PC-3 (cell line): ENCODE results near the gene ATP13A3. TPM values are rescaled to one million over a fixed set of nuclear protein-coding genes. Genes with fewer than 3 reads are reported as not detected.
"Not testable (repeated sequence)": the region's sequence is repeated elsewhere in the genome, so short reads cannot be mapped to it uniquely, and the experiment has no call there.

Experiments used
- ATAC-seq: fragments of 200-7000 bp; cut with Tn5 transposase; 2 replicates; pipeline ENCODE4 v1.9.1; 2020; ENCODE audit warnings: mild to moderate bottlenecking, moderate library complexity
- BruUV-seq: library from RNA; stranded (reverse); fragments of 400-500 nt; replicated peaks from 2 replicates; lab custom pipeline; 2021; lab: Mats Ljungman, UMichigan
- CTCF ChIA-PET: fragments of 300-600 bp; sonication (Branson Sonifier 250); formaldehyde crosslinking; loops from one replicate; lab custom pipeline; 2022; ENCODE audit warnings: antibody characterized with exemption; lab: Charles Lee
- POLR2A ChIA-PET: fragments of 300-600 bp; sonication (Branson Sonifier 250); formaldehyde crosslinking; loops from one replicate; lab custom pipeline; 2022; ENCODE audit warnings: antibody characterized with exemption; ENCODE audit not compliant: unreplicated experiment; lab: Charles Lee
- DNase-seq: peaks from one replicate; pipeline ENCODE4 v3.0.0-alpha.2; 2015
- H2AFZ ChIP-seq: fragments of 300-600 bp; sonication (generic); 2 replicates; pipeline ENCODE4 v1.6.0; 2016; ENCODE audit warnings: antibody characterized with exemption, low read length
- H3F3A ChIP-seq: fragments of 300-600 bp; sonication (generic); one replicate; pipeline ENCODE4 v1.6.0; 2017; ENCODE audit warnings: antibody characterized with exemption, low read length, control low read depth, mild to moderate bottlenecking; ENCODE audit not compliant: unreplicated experiment
- H3K27ac ChIP-seq: fragments of 300-600 bp; sonication (generic); 2 replicates; pipeline ENCODE4 v1.5.1; 2016; ENCODE audit warnings: mild to moderate bottlenecking, low read length
- H3K27me3 ChIP-seq: fragments of 300-600 bp; sonication (generic); 2 replicates; pipeline ENCODE4 v1.6.1; 2016; ENCODE audit warnings: low read length, mixed read lengths
- H3K36me3 ChIP-seq: fragments of 300-600 bp; sonication (generic); 2 replicates; pipeline ENCODE4 v1.6.1; 2016; ENCODE audit warnings: low read depth, mixed run types, low read length, mixed read lengths
- H3K4me1 ChIP-seq: fragments of 300-600 bp; sonication (generic); 2 replicates; pipeline ENCODE4 v1.5.1; 2016; ENCODE audit warnings: low read length; ENCODE audit not compliant: insufficient read depth
- H3K4me2 ChIP-seq: fragments of 300-600 bp; sonication (generic); 2 replicates; pipeline ENCODE4 v1.6.0; 2016; ENCODE audit warnings: low read length
- H3K4me3 ChIP-seq: fragments of 300-600 bp; sonication (generic); 2 replicates; pipeline ENCODE4 v1.5.1; 2016; ENCODE audit warnings: mild to moderate bottlenecking, low read length, mixed read lengths
- H3K79me2 ChIP-seq: fragments of 300-600 bp; sonication (generic); 2 replicates; pipeline ENCODE4 v1.6.1; 2017; ENCODE audit warnings: low read length, mixed read lengths
- H3K9ac ChIP-seq: fragments of 300-600 bp; sonication (generic); 2 replicates; pipeline ENCODE4 v1.6.0; 2016; ENCODE audit warnings: mild to moderate bottlenecking, low read length
- H3K9me2 ChIP-seq: fragments of 300-600 bp; sonication (generic); replicated peaks from 2 replicates; pipeline ENCODE4 v1.6.1; 2016; ENCODE audit warnings: mixed run types, low read length, mixed read lengths
- H3K9me3 ChIP-seq: fragments of 300-600 bp; sonication (generic); 2 replicates; pipeline ENCODE4 v1.6.1; 2016; ENCODE audit warnings: low read length, mixed read lengths
- H4K20me1 ChIP-seq: fragments of 300-600 bp; sonication (generic); 2 replicates; pipeline ENCODE4 v1.6.1; 2016; ENCODE audit warnings: low read length, mixed read lengths
- CTCF ChIP-seq: fragments of 300-600 bp; sonication (generic); conservative IDR thresholded peaks from 2 replicates; pipeline ENCODE4 v1.5.1; 2017; ENCODE audit warnings: antibody characterized with exemption, low read depth, mild to moderate bottlenecking, low read length
- EZH2 ChIP-seq: fragments of 300-600 bp; sonication (generic); IDR thresholded peaks from one replicate; pipeline ENCODE4 v1.6.1; 2017; ENCODE audit warnings: antibody characterized with exemption, mild to moderate bottlenecking, low read length; ENCODE audit not compliant: unreplicated experiment
- EZH2phosphoT487 ChIP-seq: fragments of 300-600 bp; sonication (generic); IDR thresholded peaks from 2 replicates; pipeline ENCODE4 v1.6.1; 2018; ENCODE audit warnings: mild to moderate bottlenecking, antibody characterized with exemption, low read length, borderline replicate concordance
- intact Hi-C: fragments of 100-400 bp; cut with micrococcal nuclease; formaldehyde crosslinking; loops from 2 replicates; pipeline ENCODE4 v1.9.0; 2023
- total RNA-seq: library from RNA; depleted of rRNA; stranded (reverse); fragments of >200 nt; gene quantifications from 2 replicates; pipeline ENCODE4 v1.2.3, GENCODE V29; 2014

ATP13A3 gene
- total RNA-seq, 1 experiment from 2014 or later = 69.4 TPM

- no peaks in the 10 kb centered on the region for H3K9me2 ChIP-seq
- H3K9ac ChIP-seq = peak overlapping the region; percentile 15; the same call in 1 of the 2 replicates
- ChIA-PET CTCF (interaction anchor here (0.7 kb wide), 1 partner anchor 50 kb away, joined by 3 read pairs; no protein-coding TSS in a partner anchor), POLR2A (interaction anchor here (0.6 kb wide), 1 partner anchor 25 kb away, joined by 5 read pairs; no protein-coding TSS in a partner anchor)
- H4K20me1 ChIP-seq = no peaks in the 10 kb centered on the region
- TF ChIP-seq EZH2 (no peak), CTCF (no peak), EZH2phosphoT487 (no peak)
- no peaks in the 10 kb centered on the region for H3K27me3 ChIP-seq
- H3K36me3 ChIP-seq = no peaks in the 10 kb centered on the region
- peak overlapping the region; percentile 28 for H3K4me2 ChIP-seq
- H2AFZ ChIP-seq = no peak overlapping the region
- no peak overlapping the region for H3K4me3 ChIP-seq
- DNase-seq = peak; percentile 82
- H3K27ac ChIP-seq = peak overlapping the region; percentile 75
- peaks cover 9% of the 10 kb centered on the region for H3F3A ChIP-seq
- intact Hi-C loops = no loop called here
- H3K9me3 ChIP-seq = no peaks in the 10 kb centered on the region
- peak; percentile 10; the same call in 1 of the 2 replicates for ATAC-seq
- no peaks in the 10 kb centered on the region for H3K79me2 ChIP-seq
- H3K4me1 ChIP-seq = peaks cover 28% of the 10 kb centered on the region
- no TSS peak for BruUV-seq
Observed at GRCh38 chr3:194522579-194523046, 35.8 kb upstream of the ATP13A3 start.

- ChIA-PET CTCF (no interaction called here), POLR2A (no interaction called here)
- Histone ChIP-seq H3K9me3 (no peaks in the 10 kb centered on the region), H3K4me1 (peaks cover 25% of the 10 kb centered on the region), H3K79me2 (no peaks in the 10 kb centered on the region), H3K27ac (peak overlapping the region; percentile 75), H3K9me2 (no peaks in the 10 kb centered on the region), H3K9ac (peak overlapping the region; percentile 48), H3K36me3 (no peaks in the 10 kb centered on the region), H3K27me3 (no peaks in the 10 kb centered on the region), H3K4me3 (no peak overlapping the region), H2AFZ (no peak overlapping the region), H3F3A (peaks cover 9% of the 10 kb centered on the region), H3K4me2 (peak overlapping the region; percentile 28), H4K20me1 (no peaks in the 10 kb centered on the region)
- no TSS peak for BruUV-seq
- no peak for TF ChIP-seq EZH2phosphoT487
- TF ChIP-seq CTCF = no peak
- TF ChIP-seq EZH2 = no peak
- intact Hi-C loops = no loop called here
- ATAC-seq = peak; percentile 75
- peak; percentile 82 for DNase-seq
Observed at GRCh38 chr3:194521510-194522260, 34.9 kb upstream of the ATP13A3 start.

- H3K4me3 ChIP-seq, H2AFZ ChIP-seq, H3K9me2 ChIP-seq, CTCF ChIA-PET, H4K20me1 ChIP-seq, H3F3A ChIP-seq, BruUV-seq, intact Hi-C loops, H3K79me2 ChIP-seq, H3K9me3 ChIP-seq, H3K27me3 ChIP-seq, DNase-seq, ATAC-seq, H3K36me3 ChIP-seq, POLR2A ChIA-PET: not testable (repeated sequence)
- peaks cover 25% of the 10 kb centered on the region for H3K4me1 ChIP-seq
- peak overlapping the region; percentile 28 for H3K4me2 ChIP-seq
- peak overlapping the region; percentile 75 for H3K27ac ChIP-seq
- H3K9ac ChIP-seq = peak overlapping the region; percentile 48; the same call in 1 of the 2 replicates
Observed at GRCh38 chr3:194520682-194521162, 33.9 kb upstream of the ATP13A3 start.

GRCh38 chr3:194520201-194520600 lies 33.4 kb upstream of the ATP13A3 start:
- H3K36me3 ChIP-seq, H3K9ac ChIP-seq, POLR2A ChIA-PET, H3K4me2 ChIP-seq, BruUV-seq, CTCF ChIA-PET, H3K79me2 ChIP-seq, H3K27me3 ChIP-seq, H3F3A ChIP-seq, H4K20me1 ChIP-seq, intact Hi-C loops, H3K9me2 ChIP-seq, H2AFZ ChIP-seq, H3K27ac ChIP-seq, DNase-seq, H3K4me3 ChIP-seq, ATAC-seq, H3K9me3 ChIP-seq: not testable (repeated sequence)
- H3K4me1 ChIP-seq = peaks cover 25% of the 10 kb centered on the region
